Ishikawa (cell line): Measurements from ENCODE around the gene TNFSF11.

Experiments
- CEBPB ChIP-seq: IDR thresholded peaks from 2 replicates; pipeline ENCODE4 v1.6.1; 2012
- CREB1 ChIP-seq: IDR thresholded peaks from 2 replicates; pipeline ENCODE4 v1.6.1; 2012; ENCODE audit warnings: low read depth
- EGR1 ChIP-seq: IDR thresholded peaks from 2 replicates; pipeline ENCODE4 v1.6.1; 2012
- EP300 ChIP-seq: IDR thresholded peaks from 2 replicates; pipeline ENCODE4 v1.6.1; 2012; ENCODE audit warnings: borderline replicate concordance
- FOXM1 ChIP-seq: IDR thresholded peaks from 2 replicates; pipeline ENCODE4 v1.6.1; 2012; ENCODE audit warnings: low read depth, borderline replicate concordance
- MAX ChIP-seq: IDR thresholded peaks from 2 replicates; pipeline ENCODE4 v1.6.1; 2012
- NFIC ChIP-seq: IDR thresholded peaks from 2 replicates; pipeline ENCODE4 v1.6.1; 2012
- RAD21 ChIP-seq: IDR thresholded peaks from 2 replicates; pipeline ENCODE4 v1.6.1; 2012; ENCODE audit warnings: low read depth
- REST ChIP-seq: IDR thresholded peaks from 2 replicates; pipeline ENCODE4 v1.6.1; 2012; ENCODE audit warnings: low read depth, mild to moderate bottlenecking
- TAF1 ChIP-seq: IDR thresholded peaks from 2 replicates; pipeline ENCODE4 v1.6.1; 2012; ENCODE audit warnings: low read depth, mild to moderate bottlenecking
- TCF12 ChIP-seq: IDR thresholded peaks from 2 replicates; pipeline ENCODE4 v1.6.1; 2012; ENCODE audit warnings: low read depth
- TEAD4 ChIP-seq: IDR thresholded peaks from 2 replicates; pipeline ENCODE4 v1.6.1; 2012
- USF1 ChIP-seq: IDR thresholded peaks from 2 replicates; pipeline ENCODE4 v1.6.1; 2012
- YY1 ChIP-seq: IDR thresholded peaks from 2 replicates; pipeline ENCODE4 v1.6.1; 2012; ENCODE audit warnings: low read depth
- ZBTB7A ChIP-seq: IDR thresholded peaks from 2 replicates; pipeline ENCODE4 v1.6.1; 2012; ENCODE audit warnings: low read depth

Gene TNFSF11

GRCh38 chr13:42638101-42638500 is 64.1 kb downstream of the TNFSF11 start:
- TF ChIP-seq CREB1, result no peak
- no peak for TF ChIP-seq EP300
- TF ChIP-seq RAD21, result no peak
- TF ChIP-seq TAF1, result no peak
- TF ChIP-seq ZBTB7A, result no peak
- no peak for TF ChIP-seq EGR1
- TF ChIP-seq REST, result no peak
- no peak for TF ChIP-seq TEAD4
- no peak for TF ChIP-seq TCF12
- TF ChIP-seq NFIC, result no peak

GRCh38 chr13:42638886-42639285 is 64.9 kb downstream of the TNFSF11 start:
- no peak for TF ChIP-seq EP300
- no peak for TF ChIP-seq NFIC
- no peak for TF ChIP-seq FOXM1
- no peak for TF ChIP-seq ZBTB7A
- TF ChIP-seq EGR1, result no peak
- TF ChIP-seq TEAD4, result no peak
- no peak for TF ChIP-seq RAD21
- no peak for TF ChIP-seq CREB1
- no peak for TF ChIP-seq TCF12
- no peak for TF ChIP-seq USF1
- TF ChIP-seq CEBPB, result no peak
- TF ChIP-seq MAX, result no peak
- no peak for TF ChIP-seq YY1
- no peak for TF ChIP-seq TAF1
- TF ChIP-seq REST, result no peak

GRCh38 chr13:42643076-42643475 is 69.1 kb downstream of the TNFSF11 start:
- TF ChIP-seq MAX (no peak), EP300 (no peak), CREB1 (no peak), FOXM1 (no peak), TEAD4 (no peak), NFIC (no peak), REST (no peak), TAF1 (no peak), USF1 (no peak), CEBPB (no peak), ZBTB7A (no peak), RAD21 (no peak), EGR1 (no peak), YY1 (no peak), TCF12 (no peak)

- TF ChIP-seq EP300 (no peak), YY1 (no peak), TCF12 (no peak), CREB1 (no peak), ZBTB7A (no peak), NFIC (no peak), USF1 (no peak), REST (no peak), EGR1 (no peak), TEAD4 (no peak), TAF1 (no peak), FOXM1 (no peak), CEBPB (no peak), RAD21 (no peak), MAX (no peak)
Measured at GRCh38 chr13:42644841-42645240, 70.9 kb downstream of the TNFSF11 start.
